Measurements from ENCODE around the gene C12orf42.

- TF ChIP-seq ZNF384 (IDR thresholded peaks at IDR 0.05) (no peak), SUZ12 (IDR thresholded peaks at IDR 0.05) (no peak), TARDBP (IDR thresholded peaks at IDR 0.05) (no peak), HDGF (IDR thresholded peaks at IDR 0.05; ENCODE audit: borderline replicate concordance) (no peak), NFRKB (IDR thresholded peaks at IDR 0.05) (no peak), FOXM1 (IDR thresholded peaks at IDR 0.05; ENCODE audit: borderline replicate concordance) (no peak), BHLHE40 (IDR thresholded peaks at IDR 0.05; ENCODE audit: borderline replicate concordance) (no peak), ARNT (IDR thresholded peaks at IDR 0.05) (no peak)
Measured at GRCh38 chr12:103542078-103542477, 46.3 kb upstream of the C12orf42 start.
